ENCODE measurements around the gene NCKAP1.
A peak's percentile ranks its signal among the peaks of the same experiment; 100 is the strongest.

DNA sequence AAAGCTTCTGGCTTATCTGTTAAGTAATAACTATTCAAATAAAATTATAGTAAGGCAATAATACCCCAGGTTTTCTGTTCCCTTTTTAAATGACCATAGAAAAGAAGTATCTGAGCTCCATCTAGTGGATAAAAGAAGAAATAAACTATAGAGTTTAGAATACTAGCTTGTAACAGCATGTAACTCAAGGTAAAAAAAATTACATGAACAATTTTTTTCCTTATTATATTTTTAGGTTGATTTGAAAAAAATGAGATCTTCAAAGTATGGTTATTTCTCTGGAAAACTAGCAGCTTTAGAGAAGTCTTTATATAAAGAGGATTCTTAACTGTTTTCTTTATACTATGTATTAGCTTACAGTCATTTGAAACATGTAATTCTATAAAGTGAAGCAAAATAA is 58.1 kb downstream of the NCKAP1 start:
- TF ChIP-seq EZH2 (IDR thresholded peaks at IDR 0.05; ENCODE audit: low read length, unreplicated experiment) (no peak), EZH2phosphoT487 (IDR thresholded peaks at IDR 0.05; ENCODE audit: borderline replicate concordance, low read length) (no peak)
- TF ChIP-seq, protein P1, sequence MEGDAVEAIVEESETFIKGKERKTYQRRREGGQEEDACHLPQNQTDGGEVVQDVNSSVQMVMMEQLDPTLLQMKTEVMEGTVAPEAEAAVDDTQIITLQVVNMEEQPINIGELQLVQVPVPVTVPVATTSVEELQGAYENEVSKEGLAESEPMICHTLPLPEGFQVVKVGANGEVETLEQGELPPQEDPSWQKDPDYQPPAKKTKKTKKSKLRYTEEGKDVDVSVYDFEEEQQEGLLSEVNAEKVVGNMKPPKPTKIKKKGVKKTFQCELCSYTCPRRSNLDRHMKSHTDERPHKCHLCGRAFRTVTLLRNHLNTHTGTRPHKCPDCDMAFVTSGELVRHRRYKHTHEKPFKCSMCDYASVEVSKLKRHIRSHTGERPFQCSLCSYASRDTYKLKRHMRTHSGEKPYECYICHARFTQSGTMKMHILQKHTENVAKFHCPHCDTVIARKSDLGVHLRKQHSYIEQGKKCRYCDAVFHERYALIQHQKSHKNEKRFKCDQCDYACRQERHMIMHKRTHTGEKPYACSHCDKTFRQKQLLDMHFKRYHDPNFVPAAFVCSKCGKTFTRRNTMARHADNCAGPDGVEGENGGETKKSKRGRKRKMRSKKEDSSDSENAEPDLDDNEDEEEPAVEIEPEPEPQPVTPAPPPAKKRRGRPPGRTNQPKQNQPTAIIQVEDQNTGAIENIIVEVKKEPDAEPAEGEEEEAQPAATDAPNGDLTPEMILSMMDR (conservative IDR thresholded peaks at IDR 0.05; ENCODE audit: low read depth, low read length): peak; percentile 72
